Caco-2 (cell line): ENCODE measurements around the gene MAPKAP1. TPM values are rescaled to one million over a fixed set of nuclear protein-coding genes. Genes with fewer than 3 reads are reported as not detected.

Source experiments
- BruUV-seq: library from RNA; stranded (reverse); fragments of 400-500 nt; replicated peaks from 2 replicates; lab custom pipeline; 2021; lab: Mats Ljungman, UMichigan
- CTCF ChIA-PET: fragments of 300-600 bp; sonication (Branson Sonifier 250); formaldehyde crosslinking; loops from one replicate; lab custom pipeline; 2022; ENCODE audit warnings: antibody characterized with exemption; lab: Charles Lee
- POLR2A ChIA-PET: fragments of 300-600 bp; sonication (Branson Sonifier 250); formaldehyde crosslinking; loops from one replicate; lab custom pipeline; 2022; ENCODE audit warnings: antibody characterized with exemption; lab: Charles Lee
- DNase-seq, 2 experiments: peaks; one replicate each; pipeline versions ENCODE4 v3.0.0 to v3.0.0-alpha.2; 2020 to 2022
- H3K27me3 ChIP-seq: replicated peaks from 2 replicates; pipeline ENCODE4 v1.6.0; 2011; ENCODE audit warnings: low read length; ENCODE audit not compliant: control insufficient read depth, insufficient read depth
- H3K36me3 ChIP-seq: 2 replicates; pipeline ENCODE4 v1.5.1; 2011; ENCODE audit warnings: low read length; ENCODE audit not compliant: control insufficient read depth, insufficient read depth
- H3K4me1 ChIP-seq: fragments of 250-450 bp; sonication (Bioruptor Pico); 2 replicates; pipeline ENCODE4 v1.5.1; 2020; ENCODE audit warnings: mild to moderate bottlenecking
- H3K4me3 ChIP-seq: 2 replicates; pipeline ENCODE4 v1.5.1; 2011; ENCODE audit warnings: low read depth, mild to moderate bottlenecking, control low read depth, low read length
- H3K9me3 ChIP-seq: fragments of 250-450 bp; sonication (Bioruptor Pico); 2 replicates; pipeline ENCODE4 v1.5.1; 2020; ENCODE audit warnings: mild to moderate bottlenecking, moderate library complexity
- H3K27ac Mint-ChIP-seq: one replicate; pipeline ENCODE4 v1.8.0; 2022; ENCODE audit warnings: mixed read lengths; ENCODE audit not compliant: unreplicated experiment
- H3K27me3 Mint-ChIP-seq: one replicate; pipeline ENCODE4 v1.8.0; 2022; ENCODE audit warnings: mixed read lengths; ENCODE audit not compliant: insufficient read depth, unreplicated experiment
- H3K36me3 Mint-ChIP-seq: one replicate; pipeline ENCODE4 v1.8.0; 2022; ENCODE audit warnings: mild to moderate bottlenecking, mixed read lengths; ENCODE audit not compliant: insufficient read depth, unreplicated experiment
- H3K4me1 Mint-ChIP-seq: one replicate; pipeline ENCODE4 v1.8.0; 2022; ENCODE audit warnings: low read depth, mixed read lengths; ENCODE audit not compliant: unreplicated experiment
- H3K4me3 Mint-ChIP-seq: one replicate; pipeline ENCODE4 v1.8.0; 2022; ENCODE audit warnings: mild to moderate bottlenecking, moderate library complexity, mixed read lengths; ENCODE audit not compliant: unreplicated experiment
- H3K9me3 Mint-ChIP-seq: one replicate; pipeline ENCODE4 v1.8.0; 2022; ENCODE audit warnings: mixed read lengths; ENCODE audit not compliant: unreplicated experiment
- intact Hi-C: fragments of 100-400 bp; cut with micrococcal nuclease; formaldehyde crosslinking; loops from one replicate; pipeline ENCODE4 v1.10.0; 2022; ENCODE audit not compliant: unreplicated experiment
- total RNA-seq: library from RNA; stranded (reverse); gene quantifications from 2 replicates; pipeline ENCODE4 v1.2.3, GENCODE V29; 2022
- TF ChIP-seq, protein P1 (sequence below), 2 experiments: fragments of 200-600 bp in 1 of 2; IDR thresholded peaks; 1 replicate in 1 of 2; 2 replicates in 1 of 2; pipeline versions ENCODE4 v1.5.1 to v1.8.0; 2011 to 2022; ENCODE audit warnings: antibody characterized with exemption in 1 of 2, control low read depth in 1 of 2, inconsistent platforms in 1 of 2, low read depth in 1 of 2, low read length in 1 of 2, mild to moderate bottlenecking in 1 of 2, moderate library complexity in 1 of 2; ENCODE audit not compliant: insufficient read depth in 1 of 2, severe bottlenecking in 1 of 2, unreplicated experiment in 1 of 2

MAPKAP1 gene
- total RNA-seq, 1 experiment from 2014 or later = 70.0 TPM

DNA sequence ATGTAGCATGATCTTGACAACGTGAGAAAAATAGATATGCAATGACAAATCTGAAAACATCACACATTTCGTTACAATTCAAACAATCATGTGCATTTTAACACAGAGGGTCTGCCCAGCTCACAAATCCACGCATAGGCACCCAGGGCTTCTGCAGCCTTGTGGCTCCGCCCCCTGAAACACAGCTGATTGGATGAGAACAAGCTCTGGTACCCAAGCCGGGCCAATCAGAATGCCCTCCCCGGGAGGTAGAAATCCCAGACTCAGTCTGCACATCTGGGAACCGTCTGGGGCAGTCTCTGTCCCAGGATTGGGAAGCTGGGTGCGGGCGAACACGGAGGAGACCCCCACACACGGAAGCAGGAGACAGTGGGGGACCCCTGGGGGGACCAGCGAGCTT, 307.8 kb downstream of the MAPKAP1 start:
- POLR2A ChIA-PET = no interaction called here
- H3K27me3 Mint-ChIP-seq = no peaks in the 10 kb centered on the region

DNA sequence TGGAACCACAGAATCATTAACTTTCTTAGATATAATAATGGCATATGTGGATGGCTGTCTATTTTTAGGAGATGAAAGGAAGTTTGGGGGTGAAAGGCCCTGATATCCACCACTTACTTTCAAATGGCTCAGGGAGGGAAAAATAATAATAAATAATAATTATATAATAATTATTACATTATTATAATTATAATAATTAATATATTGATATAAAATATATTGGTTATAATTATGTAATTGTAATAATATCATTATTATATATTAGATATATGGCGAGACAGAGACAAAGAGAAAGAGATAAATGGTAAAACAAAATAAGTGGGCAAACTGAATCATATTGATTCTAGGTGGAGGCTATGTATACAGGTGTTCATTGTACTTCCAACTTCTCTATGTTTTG, 308.8 kb downstream of the MAPKAP1 start:
- H3K27me3 ChIP-seq = no peaks in the 10 kb centered on the region
- no peak overlapping the region for H3K4me3 ChIP-seq
- H3K4me1 ChIP-seq = no peaks in the 10 kb centered on the region
- DNase-seq = no peak
- POLR2A ChIA-PET = no interaction called here
- TF ChIP-seq, protein P1, sequence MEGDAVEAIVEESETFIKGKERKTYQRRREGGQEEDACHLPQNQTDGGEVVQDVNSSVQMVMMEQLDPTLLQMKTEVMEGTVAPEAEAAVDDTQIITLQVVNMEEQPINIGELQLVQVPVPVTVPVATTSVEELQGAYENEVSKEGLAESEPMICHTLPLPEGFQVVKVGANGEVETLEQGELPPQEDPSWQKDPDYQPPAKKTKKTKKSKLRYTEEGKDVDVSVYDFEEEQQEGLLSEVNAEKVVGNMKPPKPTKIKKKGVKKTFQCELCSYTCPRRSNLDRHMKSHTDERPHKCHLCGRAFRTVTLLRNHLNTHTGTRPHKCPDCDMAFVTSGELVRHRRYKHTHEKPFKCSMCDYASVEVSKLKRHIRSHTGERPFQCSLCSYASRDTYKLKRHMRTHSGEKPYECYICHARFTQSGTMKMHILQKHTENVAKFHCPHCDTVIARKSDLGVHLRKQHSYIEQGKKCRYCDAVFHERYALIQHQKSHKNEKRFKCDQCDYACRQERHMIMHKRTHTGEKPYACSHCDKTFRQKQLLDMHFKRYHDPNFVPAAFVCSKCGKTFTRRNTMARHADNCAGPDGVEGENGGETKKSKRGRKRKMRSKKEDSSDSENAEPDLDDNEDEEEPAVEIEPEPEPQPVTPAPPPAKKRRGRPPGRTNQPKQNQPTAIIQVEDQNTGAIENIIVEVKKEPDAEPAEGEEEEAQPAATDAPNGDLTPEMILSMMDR (IDR thresholded peaks at IDR 0.05; ENCODE audit: insufficient read depth in 1 of 2, low read depth in 1 of 2, low read length in 1 of 2, severe bottlenecking in 1 of 2, unreplicated experiment in 1 of 2) = no peak
- intact Hi-C loops = no loop called here
- H3K27ac Mint-ChIP-seq = no peak overlapping the region
- H3K9me3 ChIP-seq = no peaks in the 10 kb centered on the region
- CTCF ChIA-PET = no interaction called here
- H3K36me3 Mint-ChIP-seq = no peaks in the 10 kb centered on the region
- H3K4me3 Mint-ChIP-seq = no peak overlapping the region
- H3K4me1 Mint-ChIP-seq = no peaks in the 10 kb centered on the region
- H3K9me3 Mint-ChIP-seq = no peaks in the 10 kb centered on the region
- H3K36me3 ChIP-seq = no peaks in the 10 kb centered on the region
- H3K27me3 Mint-ChIP-seq = no peaks in the 10 kb centered on the region
- BruUV-seq = no TSS peak

More for the DNA sequence above, 307.8 kb downstream of the MAPKAP1 start:
- no peak for DNase-seq
- Mint-ChIP-seq H3K9me3 (no peaks in the 10 kb centered on the region), H3K4me1 (no peaks in the 10 kb centered on the region), H3K27ac (no peak overlapping the region), H3K36me3 (no peaks in the 10 kb centered on the region), H3K4me3 (no peak overlapping the region)
- Histone ChIP-seq H3K36me3 (no peaks in the 10 kb centered on the region), H3K4me3 (no peak overlapping the region), H3K9me3 (no peaks in the 10 kb centered on the region), H3K4me1 (no peaks in the 10 kb centered on the region), H3K27me3 (no peaks in the 10 kb centered on the region)
- TF ChIP-seq, protein P1 (IDR thresholded peaks at IDR 0.05; ENCODE audit: insufficient read depth in 1 of 2, low read depth in 1 of 2, low read length in 1 of 2, severe bottlenecking in 1 of 2, unreplicated experiment in 1 of 2) = no peak
- no TSS peak for BruUV-seq
- intact Hi-C loops = no loop called here
- CTCF ChIA-PET = interaction anchor here (1.6 kb wide), 1 partner anchor 9 kb away, joined by 8 read pairs; no protein-coding TSS in a partner anchor

DNA sequence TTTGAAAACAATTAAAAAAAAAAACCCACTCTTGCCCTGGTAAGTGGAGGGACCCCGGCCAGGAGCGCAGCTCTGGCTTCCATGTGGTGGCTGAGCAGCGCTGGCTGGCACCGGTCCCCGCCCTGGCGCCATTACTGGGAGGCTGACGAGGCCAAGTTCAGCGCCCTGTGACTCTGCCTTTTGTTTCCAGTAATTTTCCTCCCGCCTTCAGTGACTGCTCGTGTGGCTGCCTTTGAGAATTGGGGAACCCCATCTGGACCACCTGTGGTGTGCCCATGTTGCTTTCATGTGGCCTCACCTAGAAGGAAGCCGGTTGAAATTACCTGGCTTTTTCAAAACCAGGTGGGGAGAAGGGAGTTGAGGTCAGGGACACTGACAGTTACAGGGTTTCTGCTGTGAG, 309.3 kb downstream of the MAPKAP1 start:
- no peak for DNase-seq
- CTCF ChIA-PET = no interaction called here
- Mint-ChIP-seq H3K4me3 (no peak overlapping the region), H3K27ac (no peak overlapping the region), H3K27me3 (no peaks in the 10 kb centered on the region), H3K9me3 (no peaks in the 10 kb centered on the region), H3K36me3 (no peaks in the 10 kb centered on the region), H3K4me1 (no peaks in the 10 kb centered on the region)
- Histone ChIP-seq H3K4me1 (no peaks in the 10 kb centered on the region), H3K9me3 (no peaks in the 10 kb centered on the region), H3K4me3 (no peak overlapping the region), H3K27me3 (no peaks in the 10 kb centered on the region), H3K36me3 (no peaks in the 10 kb centered on the region)
- POLR2A ChIA-PET = no interaction called here
- intact Hi-C loops = no loop called here
- BruUV-seq = no TSS peak
- TF ChIP-seq, protein P1 (IDR thresholded peaks at IDR 0.05; ENCODE audit: insufficient read depth in 1 of 2, low read depth in 1 of 2, low read length in 1 of 2, severe bottlenecking in 1 of 2, unreplicated experiment in 1 of 2) = no peak
